ENCODE results near the gene PLA2G4C. TPM values are rescaled to one million over a fixed set of nuclear protein-coding genes. Genes with fewer than 3 reads are reported as not detected.

PLA2G4C gene
- total RNA-seq, 1 experiment from 2014 or later = 0.42 TPM

DNA sequence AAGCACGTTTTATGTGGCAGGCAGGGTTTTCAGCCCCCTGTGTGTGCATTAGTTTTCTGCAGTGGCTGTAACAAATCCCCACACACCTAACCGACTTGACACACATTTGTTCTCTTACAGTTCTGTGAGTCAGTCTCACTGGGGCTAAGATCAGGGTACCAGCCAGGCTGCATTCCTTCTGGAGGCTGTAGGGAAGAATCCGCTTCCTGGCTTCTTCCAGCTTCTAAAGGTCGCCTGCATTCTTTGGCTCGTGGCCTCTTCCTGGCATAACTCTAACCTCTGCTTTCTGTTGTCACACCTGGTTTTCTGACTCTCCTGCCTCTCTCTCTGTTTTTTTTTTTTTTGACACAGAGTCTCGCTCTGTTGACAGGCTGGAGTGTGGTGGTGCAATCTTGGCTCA, 109.8 kb downstream of the PLA2G4C start:
- DNase-seq (ENCODE audit: extremely low read depth, low read depth) = no peak

- no peak for DNase-seq (ENCODE audit: extremely low read depth, low read depth)
Observed at GRCh38 chr19:47998800-47999199, 111.8 kb downstream of the PLA2G4C start.

Other genes starting within 250 kb of the PLA2G4C start
- gene SULT2A1, start 224.5 kb downstream of the PLA2G4C start, total RNA-seq (2014; rRNA removed; shearing (Covaris generic)) = not detected in 2 replicates
- not detected in 2 replicates for gene BSPH1, start 118.6 kb downstream of the PLA2G4C start, total RNA-seq (2014; rRNA removed; shearing (Covaris generic))
- not detected in 2 replicates for gene ELSPBP1, start 116.2 kb downstream of the PLA2G4C start, total RNA-seq (2014; rRNA removed; shearing (Covaris generic))
- gene CABP5, start 66.7 kb downstream of the PLA2G4C start, total RNA-seq (2014; rRNA removed; shearing (Covaris generic)) = not detected in 2 replicates
- 22.5 and 25.9 TPM in 2 replicates for gene LIG1, start 59.5 kb upstream of the PLA2G4C start, total RNA-seq (2014; rRNA removed; shearing (Covaris generic))
- gene ZSWIM9, start 59.9 kb upstream of the PLA2G4C start, total RNA-seq (2014; rRNA removed; shearing (Covaris generic)) = 1.3 and 1.5 TPM in 2 replicates
- gene CARD8, start 145.1 kb upstream of the PLA2G4C start, total RNA-seq (2014; rRNA removed; shearing (Covaris generic)) = 25.6 and 25.8 TPM in 2 replicates
- gene ZNF114, start 159.3 kb upstream of the PLA2G4C start, total RNA-seq (2014; rRNA removed; shearing (Covaris generic)) = 3.3 and 3.7 TPM in 2 replicates
- 80.7 and 84.7 TPM in 2 replicates for gene EMP3, start 214.7 kb upstream of the PLA2G4C start, total RNA-seq (2014; rRNA removed; shearing (Covaris generic))

Data from NCI-H460 (cell line).